ENCODE results near the gene TRIO.

The TRIO gene

DNA sequence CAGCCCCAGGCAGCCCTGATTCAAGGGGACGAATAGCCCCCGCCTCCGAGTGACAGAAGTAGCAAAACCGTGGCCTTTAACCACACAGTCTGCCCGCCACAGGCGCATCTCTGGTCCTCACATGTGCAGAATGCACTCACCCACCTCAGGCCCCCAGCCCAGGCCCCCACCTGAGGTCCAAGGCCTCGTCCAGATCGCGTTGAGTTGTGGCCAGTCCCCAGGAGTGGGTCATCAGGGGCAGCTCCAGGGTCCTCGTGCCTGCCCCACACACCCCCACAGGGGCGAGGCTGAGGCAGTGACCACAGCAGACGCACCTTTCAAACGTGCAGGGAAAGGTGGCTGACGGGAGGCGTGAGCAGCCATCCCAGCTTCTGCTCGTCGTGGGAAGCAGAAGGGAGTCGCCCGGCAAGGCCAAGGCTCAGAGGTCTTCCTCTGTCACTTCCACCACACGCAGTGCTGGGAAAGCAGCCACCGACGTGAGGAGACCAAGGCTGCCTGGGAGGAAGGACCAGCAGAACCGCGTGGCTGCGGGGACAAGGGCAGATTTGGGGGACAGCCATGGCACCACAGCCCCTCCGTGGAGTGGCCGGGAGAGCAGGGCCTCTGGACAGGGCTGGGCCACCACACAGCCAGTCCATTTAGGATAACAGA, 360.7 kb downstream of the TRIO start:
- no peak for DNase-seq

DNA sequence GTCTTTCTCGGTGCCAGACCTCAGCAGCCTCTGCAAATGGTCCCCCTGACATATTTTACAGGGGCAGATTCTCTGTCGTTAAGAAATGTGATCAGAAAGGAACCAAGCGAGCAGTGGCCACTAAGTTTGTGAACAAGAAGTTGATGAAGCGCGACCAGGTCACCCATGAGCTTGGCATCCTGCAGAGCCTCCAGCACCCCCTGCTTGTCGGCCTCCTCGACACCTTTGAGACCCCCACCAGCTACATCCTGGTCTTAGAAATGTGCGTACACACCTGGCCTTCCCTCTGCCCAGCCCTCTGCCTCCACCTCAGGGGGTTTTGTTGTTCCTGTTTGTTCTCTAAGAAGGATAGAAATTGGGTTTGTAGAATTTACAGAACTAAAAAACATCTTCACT, 361.2 kb downstream of the TRIO start:
- DNase-seq = no peak

DNA sequence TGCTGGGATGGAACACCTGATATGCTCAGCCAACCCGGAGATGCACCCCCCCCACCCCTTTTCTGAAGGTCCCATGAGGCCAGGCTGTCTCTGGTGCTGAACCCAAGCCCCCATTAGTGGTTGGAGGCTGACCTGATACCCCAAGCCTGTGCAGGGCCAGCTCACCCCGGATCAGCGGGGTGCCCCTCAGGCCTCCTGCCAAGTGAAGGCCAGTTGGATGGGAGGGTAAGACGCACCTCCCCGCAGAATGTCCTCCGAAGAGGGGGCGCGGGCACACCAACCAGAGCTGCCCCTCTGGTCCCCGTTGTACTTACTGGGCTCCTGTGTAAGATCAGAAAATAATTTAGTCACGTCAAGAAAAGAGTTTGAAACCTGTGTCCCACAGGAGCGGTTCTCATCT, 361.7 kb downstream of the TRIO start:
- no peak for DNase-seq

DNA sequence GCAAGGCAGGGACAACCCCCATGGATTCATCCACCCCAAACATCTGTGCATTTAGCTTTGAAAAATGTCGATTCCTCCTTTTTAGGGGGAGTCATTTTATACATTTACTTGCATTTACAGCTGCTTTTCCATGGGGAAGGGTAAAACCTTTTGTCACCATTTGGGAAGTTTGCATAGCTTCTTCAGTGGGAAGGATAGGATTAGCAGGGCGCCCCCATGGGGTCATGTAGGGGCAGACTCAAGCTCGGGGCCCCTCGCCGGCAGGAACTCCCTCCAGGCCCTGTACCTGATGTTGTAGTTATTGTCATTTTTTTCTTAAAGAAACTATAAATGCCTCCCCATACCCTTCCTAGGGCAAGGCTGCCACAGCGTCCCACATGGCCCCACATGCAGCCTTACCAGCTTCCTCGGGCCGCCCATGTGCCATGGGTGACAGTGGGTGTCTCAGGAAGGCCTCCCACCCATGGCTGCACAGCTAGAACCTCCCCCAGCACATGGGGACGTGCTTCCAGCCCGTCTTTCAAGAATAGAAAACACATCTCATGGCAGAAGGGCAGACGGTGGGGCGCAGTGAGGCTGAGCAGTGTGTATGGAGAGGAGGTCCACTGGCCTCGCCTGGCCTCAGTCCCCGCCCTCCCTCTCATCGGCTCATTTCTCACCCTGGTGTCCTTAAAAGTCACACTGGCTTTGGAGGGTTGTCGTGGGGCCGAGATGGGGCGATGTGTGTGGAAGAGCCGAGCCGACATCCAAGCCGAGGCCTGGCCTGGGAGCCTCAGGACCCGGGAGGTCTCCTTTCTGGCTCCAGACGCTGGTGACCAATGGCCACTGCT, 362.4 kb downstream of the TRIO start:
- no peak for DNase-seq

DNA sequence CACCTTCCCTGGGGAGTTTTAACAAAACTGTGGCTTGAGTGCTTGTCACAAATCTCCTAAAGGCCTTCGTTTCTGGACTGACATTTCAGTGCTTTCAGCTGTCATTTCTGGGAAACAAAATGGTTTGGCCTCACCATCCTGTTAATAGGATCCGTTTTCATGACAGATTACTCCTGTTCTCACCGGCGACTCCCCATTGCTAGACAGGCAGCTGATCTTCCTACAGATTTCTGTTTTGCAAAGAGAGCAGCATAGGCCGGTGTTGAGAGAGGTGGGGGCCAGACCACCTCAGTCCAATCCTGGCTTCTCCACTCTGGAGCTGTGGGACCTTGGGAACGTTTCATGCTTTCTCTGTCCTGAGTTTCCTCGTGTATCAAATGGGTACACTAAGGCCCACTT, 363.0 kb downstream of the TRIO start:
- DNase-seq = no peak

DNA sequence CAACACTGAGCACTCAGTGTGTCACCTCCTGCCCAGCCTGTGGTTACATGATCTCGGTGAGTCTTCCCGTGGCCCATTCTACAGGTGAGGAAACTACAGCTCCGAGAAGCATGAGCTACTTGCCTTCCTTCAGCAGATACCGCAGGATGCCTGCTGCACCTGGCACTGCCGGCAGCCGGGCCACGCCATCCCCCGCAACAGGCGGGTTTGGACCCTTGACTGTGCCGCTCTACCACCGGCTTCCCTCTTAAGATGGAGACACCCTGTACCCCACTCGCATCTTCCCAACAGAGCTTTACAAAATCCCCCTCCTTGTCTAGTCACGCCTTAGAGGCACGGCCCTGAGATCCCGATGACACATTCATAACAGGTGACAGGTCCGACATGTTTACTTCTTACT, 363.5 kb downstream of the TRIO start:
- no peak for DNase-seq

DNA sequence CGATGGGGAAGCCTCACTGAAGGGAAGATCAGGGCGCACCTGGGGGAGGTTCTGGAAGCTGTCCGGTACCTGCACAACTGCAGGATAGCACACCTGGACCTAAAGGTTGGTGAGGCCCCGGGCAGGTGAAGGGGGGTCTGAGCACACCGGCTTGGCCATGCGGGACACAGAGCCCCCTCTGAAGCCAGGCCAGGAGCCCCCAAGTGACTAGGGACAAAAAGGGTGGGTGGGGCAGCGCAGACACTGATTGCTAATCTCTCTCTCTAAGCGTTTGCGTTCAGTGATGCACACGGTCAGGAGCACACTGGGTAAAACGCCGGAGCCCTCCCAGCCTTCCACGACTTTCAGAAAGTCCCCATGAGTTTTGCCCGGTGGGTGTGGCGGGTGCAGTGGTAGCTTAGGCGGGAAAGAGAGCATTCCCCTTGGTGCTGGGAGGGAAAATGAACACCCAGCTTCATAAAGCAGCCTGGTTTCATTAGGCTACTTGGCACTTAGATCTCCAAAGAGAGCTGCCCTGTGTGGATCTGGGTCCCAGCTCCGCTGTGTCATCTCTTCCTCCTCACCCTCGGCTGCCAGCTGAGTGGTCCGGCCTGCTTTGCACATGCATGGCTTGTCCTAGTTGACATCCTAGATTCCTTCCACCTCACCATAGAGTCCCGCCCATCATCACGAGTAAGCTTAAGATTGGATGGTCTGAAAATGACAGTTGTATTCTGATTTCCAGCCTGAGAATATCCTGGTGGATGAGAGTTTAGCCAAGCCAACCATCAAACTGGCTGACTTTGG, 364.2 kb downstream of the TRIO start:
- DNase-seq = no peak

DNA sequence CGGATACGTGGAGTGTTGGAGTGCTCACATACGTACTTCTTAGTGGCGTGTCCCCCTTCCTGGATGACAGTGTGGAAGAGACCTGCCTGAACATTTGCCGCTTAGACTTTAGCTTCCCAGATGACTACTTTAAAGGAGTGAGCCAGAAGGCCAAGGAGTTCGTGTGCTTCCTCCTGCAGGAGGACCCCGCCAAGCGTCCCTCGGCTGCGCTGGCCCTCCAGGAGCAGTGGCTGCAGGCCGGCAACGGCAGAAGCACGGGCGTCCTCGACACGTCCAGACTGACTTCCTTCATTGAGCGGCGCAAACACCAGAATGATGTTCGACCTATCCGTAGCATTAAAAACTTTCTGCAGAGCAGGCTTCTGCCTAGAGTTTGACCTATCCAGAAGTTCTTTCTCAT, 364.9 kb downstream of the TRIO start:
- no peak for DNase-seq

DNA sequence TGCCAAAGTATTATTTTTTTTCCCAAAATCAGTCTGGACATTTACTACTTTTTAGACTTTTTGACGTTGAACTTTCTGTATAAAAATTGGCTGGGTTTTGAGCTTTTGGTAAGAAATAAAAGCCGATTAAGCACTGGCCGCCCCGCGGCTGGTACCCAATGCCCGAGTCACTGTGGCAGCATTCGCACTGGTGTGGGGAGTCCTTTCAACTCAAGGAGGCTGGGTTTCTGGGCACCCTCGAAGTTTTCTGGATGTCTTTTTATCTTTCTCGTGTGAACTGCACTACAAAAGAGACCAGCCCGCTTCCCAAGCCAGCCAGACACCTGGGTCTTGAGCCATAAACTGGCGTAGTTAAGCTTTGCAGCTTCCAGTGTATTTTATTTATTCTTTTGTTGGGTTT, 366.4 kb downstream of the TRIO start:
- DNase-seq = no peak

DNA sequence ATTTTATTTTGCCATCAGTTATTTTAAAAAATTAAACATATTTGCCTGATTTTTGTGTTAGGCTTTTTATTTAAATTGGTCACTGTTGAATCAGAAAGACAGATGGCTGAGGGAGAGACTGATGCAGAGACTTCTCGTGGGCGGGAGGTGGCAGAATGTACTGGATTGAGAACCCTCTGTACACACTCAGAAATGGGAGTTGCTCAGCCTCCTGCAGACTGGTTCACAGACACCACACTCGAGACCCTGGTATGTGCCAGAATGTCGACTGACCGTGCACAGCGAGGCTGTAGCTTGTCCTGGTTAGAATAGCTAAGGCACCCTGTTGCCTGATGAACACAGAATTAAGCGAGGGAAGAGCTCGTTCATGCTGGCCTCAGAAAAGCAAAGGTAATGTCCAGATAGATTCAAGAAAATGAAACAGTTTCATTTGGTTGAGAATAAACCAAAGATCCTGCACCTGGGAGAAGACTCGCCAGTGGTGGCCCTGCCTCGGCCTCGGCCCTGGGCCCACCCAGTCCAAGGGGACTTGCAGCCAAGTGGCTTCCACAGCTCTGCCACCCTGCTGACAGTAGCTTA, 367.1 kb downstream of the TRIO start:
- DNase-seq = no peak

DNA sequence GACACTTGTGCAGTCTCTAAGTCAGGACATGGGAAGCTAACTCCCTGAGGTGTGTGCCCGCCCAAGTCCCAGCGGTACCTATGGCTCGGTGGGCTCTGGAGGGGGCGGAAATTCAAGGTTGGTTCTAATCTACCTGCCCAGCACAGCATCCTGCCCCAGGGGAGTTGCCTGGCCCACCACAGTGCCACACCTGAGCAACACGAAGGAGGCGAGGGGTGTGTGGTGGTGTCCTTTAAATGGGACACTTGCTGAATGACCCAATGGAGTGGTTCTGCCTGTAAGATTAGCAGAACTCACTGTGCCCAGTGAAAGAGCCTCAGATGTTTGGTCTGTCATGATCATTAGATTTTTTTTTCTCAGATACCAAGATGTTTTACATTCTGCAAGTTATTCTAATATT, 367.7 kb downstream of the TRIO start:
- DNase-seq = no peak

DNA sequence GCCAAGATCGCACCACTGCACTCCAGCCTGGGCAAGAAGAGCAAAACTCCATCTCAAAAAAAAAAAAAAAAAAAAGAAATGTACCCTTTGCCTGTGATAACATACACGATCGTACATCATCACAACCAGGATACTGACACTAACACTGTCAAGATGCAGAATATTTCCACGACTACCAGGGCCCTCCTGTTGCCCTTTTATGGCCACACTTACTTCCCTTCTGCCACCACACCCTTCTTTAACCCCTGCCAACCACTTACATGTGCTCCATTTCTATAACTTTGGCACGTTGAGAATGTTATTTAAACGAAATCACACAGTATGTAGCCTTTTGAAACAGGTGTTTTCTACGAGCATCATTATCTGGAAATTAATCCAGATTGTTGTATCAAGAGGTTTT, 369.4 kb downstream of the TRIO start:
- DNase-seq = no peak

DNA sequence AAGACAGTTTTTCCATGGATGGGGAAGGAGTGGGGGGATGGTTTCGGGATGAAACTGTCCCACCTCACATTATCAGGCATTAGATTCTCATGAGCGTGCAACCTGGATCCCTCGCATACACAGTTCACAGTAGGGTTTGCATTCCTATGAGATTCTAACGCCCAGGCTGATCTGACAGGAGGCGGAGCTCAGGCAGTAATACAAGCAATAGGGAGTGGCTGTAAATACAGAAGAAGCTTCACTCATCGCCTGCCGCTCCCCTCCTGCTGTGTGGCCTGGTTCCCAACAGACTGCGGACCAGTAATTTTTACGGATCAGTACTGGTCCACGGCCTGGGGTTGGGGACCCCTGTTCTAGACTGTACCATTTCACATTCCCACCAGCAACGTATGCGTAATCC, 370.1 kb downstream of the TRIO start:
- no peak for DNase-seq

DNA sequence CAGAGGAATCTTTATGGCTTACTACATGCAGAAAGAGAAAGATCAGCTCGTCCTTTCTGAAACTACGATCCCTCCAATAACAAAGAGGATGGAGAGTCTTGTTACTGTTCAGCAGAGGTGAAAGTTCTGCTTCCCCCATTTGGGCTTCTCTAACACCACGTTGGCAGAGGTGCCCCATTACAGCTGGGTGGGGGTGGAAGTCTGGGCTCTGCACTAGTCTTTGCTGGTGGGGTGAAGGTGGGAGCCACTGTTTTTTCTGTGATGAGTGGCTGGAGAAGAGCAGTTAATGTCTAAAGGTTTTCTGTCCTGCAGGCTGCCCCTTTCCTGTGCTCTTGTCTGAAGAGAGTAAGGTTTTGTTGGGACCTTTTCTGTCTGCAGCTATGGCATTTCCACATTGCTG, 373.8 kb downstream of the TRIO start:
- DNase-seq = no peak

DNA sequence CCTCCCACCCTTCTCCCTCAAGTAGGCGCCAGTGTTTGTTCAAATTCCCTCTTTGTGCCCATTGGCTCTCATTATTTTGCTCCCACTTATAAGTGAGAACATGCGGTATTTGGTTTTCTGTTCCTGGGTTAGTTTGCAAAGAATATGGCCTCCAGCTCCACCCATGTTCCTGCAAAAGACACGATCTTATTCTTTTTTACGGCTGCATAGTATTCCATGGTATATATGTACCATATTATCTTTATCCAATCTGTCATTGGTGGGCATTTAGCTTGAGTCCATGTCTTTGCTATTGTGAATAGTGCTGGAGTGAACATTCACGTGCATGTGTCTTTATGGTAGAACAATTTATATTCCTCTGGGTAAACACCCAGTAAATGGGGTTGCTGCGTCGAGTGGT, 375.5 kb downstream of the TRIO start:
- no peak for DNase-seq

DNA sequence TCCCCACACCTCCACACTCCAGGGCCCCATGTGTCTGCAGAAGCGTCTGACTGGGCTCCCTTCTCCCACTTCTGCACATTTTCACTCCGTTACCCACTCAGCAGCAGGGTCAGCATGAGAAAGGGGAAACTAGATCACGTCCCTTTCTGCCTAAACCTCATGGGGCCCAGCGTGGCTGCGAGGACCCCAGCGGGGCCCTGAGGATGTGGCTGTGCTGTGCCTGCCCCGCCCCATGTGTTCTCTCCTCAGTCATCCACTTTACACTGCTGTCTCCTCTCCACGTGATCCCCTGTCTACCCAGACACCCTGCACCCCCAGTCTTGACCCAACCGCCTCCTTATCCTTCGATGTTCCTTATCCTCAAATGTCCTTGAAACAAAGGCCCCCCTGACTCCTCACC, 378.6 kb downstream of the TRIO start:
- DNase-seq = no peak

DNA sequence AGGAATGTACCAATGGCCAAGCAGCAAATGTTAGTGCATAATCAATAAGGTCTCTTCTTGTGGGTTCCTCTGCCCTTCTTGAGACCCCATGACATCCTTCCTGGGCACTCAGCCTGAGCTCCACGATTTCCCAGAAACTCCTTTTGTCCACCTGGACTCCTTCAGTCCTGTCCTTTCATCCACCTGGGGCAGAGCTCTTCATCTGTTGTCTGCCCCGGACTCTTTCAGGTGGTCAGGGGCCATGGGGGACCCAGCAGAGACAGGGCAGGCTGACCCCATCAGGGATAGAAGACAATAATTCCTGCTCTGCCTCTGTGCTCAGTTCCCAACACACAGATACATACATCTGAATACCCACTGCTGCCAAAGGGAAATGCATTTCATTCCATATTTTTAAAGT, 379.6 kb downstream of the TRIO start:
- no peak for DNase-seq

DNA sequence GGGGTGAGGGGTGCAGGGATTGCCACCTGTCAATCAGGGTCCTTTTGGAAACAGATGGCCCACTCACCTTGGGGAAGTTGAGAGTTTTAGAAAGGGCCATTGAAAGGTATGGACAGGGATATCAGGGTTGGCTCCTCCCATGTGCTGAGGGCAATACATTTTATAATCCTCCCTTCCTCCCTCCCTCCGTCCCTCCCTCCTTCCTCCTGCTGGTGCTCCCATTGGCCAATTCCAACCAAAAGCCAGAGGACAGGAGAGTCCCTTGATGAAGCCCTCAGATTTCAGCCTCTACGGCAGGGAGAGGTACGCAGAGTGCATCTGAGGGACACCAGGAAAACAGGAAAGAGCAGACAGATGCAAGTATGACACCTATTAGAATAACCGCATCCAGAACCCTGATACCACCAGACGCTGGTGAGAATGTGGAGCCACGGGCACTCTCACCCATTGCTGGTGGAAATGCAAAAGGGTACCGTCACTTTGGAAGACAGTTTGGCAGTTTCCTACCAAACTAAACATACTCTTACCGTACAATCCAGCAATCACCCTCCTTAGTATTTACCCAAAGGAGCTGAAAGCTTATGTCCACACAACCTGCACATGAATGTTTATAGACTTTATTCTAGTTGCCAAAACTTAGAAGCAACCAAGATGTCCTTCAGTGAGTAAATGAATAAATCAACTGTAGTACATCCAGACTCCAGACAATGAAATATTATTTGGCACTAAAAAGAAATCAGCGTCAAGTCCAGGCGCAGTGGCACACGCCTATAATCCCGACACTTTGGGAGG, 380.3 kb downstream of the TRIO start:
- no peak for DNase-seq

DNA sequence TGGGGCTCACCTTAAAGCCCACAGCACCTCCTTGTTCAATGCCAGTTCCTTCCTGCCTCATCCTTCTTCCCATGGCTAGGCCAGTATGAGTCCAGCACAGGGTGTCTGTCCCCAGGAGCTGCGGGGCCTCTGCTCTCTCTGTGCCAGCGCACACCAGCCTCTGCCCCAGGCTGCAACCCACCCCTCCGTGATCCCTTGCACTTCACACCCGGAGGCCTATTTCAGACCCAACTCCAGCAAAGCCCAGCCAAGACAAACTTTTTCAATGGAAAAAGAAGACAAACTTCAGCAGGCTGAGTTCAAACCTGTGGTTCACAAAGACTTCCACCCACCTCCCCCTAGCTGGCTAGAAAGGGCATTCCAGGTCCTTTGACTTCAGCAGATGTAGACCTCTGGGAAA, 382.3 kb downstream of the TRIO start:
- DNase-seq = no peak

DNA sequence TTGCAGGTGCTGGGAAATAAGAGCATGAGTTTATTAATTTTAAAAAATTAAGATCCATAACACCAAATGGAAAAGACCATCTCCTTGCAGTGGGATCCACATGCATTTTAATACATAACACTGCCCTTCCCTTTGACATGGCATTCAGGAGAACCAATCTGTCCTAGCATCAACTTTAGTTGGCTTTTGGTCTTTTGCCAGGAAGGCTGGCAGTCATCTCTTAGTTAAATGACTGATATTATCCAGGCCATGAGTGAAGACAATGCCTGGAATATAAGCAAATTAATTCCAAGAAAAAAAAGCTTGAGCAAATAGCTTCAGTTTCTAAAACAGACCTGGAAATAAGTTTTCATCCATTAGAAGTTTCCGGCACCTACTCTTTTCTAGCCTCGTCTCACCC, 383.4 kb downstream of the TRIO start:
- no peak for DNase-seq

DNA sequence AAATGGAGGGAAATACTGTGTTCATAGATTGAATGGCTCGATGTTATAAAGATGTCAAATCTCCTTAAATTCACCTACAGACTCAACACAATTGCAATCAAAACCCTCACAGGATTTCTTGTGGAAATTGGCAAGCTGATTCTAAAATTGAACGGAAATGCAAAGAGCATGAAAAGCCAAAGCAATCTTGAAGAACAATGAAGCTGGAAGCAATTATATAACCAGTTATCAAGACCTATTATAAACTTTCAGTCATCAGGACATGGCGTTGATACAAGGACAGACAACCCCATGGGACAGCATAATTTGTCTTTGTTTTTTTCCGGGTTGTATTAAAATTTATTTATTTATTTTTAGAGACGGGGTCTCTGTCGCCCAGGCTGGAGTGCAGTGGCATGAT, 385.0 kb downstream of the TRIO start:
- no peak for DNase-seq

DNA sequence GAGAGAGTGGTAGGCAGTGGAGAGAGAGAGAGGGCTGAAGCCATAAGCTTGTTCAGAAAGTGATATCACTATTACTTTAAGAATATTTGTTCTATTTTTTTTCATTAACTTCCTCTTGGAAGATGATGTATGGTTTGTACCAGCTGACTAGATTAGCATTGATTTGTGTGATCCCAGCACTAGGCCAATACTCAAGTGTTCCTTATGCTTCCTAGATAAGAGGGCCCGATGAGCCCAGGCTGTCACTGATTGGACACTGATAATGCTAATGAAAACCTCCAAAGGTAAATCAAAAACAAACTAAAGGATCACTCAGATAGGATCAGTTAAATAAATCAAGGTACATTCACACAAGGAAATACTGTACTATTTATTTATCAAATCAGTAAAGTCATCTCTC, 385.8 kb downstream of the TRIO start:
- no peak for DNase-seq

DNA sequence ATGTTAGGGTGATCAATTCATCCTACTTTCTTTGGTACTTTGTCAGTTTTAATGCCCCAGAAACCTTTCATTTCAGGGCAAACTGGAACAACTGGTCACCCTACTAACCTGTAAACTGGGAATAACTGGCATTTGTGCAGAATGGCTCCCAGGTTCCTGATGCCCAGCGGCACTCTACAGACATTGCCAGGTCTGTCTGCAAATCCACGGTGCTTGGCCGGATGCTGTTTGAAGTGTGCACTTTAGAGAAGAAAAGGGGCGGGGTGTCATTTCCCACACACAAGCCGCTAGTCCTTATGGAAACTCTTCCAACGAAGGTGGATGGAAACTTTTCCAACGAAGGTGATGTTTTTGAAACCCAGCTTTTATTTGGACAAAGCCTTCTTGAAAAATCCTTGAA, 388.5 kb downstream of the TRIO start:
- DNase-seq = no peak
